HG03064 (cell line): ENCODE data around the gene UBE2G2.

Source experiments
- ATAC-seq: cut with Tn5 transposase; IDR thresholded peaks from one replicate; pipeline ENCODE4 v1.9.1; 2021; ENCODE audit warnings: low read depth; ENCODE audit not compliant: unreplicated experiment

Gene UBE2G2

DNA sequence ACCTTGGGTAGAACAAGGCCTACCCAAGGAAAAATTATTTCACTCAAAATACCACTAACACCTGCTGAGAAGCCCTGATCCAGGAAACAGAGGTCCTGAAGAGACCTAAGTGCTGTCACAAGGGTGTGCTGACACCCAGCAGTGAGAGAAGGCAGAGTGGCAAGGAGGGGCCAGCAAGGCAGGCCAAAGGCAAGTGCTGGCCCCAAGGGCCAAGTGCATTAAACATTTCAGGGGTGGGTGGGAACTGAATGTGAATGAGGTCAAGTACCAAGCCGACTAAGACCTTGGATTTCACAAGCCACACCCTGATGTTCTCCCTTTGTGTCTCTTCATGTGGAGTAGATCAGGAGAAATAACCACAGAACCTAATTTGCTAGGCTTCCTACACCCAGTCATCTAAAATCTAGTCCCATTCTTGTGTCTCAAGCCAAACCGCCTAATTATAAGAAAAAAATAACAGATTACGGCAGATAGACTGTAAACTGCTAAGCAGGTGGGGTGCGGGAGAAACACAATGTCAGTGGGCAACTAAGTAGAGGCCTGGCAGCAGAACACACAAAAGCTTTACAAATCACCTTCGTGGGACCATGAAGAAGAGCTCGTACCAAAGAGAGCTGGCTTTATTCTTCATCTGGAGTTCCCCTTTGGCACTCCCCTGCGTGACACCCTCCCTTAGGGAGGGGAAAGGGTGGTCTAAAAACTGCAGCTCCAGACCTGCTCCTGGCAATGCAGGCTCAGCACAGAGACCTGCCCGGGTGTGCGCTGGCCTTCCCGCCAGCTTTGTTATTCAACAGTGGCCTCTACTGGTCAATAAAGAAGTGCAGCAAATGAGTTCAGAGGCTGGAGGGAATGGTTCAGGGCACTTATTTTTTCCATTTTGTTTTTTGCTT is 8.7 kb downstream of the UBE2G2 start:
- peak; percentile 66 for ATAC-seq

DNA sequence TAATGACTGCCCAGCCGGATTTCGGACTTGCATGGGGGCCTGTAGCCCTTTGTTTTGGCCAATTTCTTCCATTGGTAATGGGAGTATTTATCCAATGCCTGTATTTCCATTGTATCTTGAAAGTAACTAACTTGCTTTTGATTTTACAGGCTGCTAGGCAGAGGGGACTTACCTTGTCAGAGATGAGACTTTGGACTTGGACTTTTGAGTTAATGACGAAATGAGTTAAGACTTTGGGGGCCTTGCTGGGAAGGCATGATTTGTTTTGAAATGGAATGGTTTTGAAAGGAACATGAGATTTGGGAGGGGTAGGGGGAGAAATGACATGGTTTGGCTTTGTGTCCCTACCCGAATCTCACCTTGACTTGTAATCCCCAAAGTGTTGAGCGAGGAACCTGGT is 9.6 kb downstream of the UBE2G2 start:
- no peak for ATAC-seq

DNA sequence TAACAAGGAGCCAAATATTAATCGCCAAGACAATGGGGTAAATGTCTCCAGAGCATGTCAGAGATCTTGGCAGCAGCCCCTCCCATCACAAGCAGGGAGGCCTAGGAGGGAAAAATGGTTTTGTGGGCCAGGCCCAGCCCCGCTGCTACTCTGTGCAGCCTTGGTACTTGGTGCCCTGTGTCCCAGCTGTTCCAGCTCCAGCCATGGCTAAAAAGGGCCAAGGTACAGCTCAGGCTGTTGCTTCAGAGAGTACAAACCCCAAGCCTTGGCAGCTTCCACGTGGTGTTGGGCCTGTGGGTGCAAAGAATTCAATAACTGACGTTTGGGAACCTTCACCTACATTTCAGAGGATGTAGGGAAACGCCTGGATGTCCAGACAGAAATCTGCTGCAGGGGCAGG is 10.4 kb downstream of the UBE2G2 start:
- no peak for ATAC-seq

DNA sequence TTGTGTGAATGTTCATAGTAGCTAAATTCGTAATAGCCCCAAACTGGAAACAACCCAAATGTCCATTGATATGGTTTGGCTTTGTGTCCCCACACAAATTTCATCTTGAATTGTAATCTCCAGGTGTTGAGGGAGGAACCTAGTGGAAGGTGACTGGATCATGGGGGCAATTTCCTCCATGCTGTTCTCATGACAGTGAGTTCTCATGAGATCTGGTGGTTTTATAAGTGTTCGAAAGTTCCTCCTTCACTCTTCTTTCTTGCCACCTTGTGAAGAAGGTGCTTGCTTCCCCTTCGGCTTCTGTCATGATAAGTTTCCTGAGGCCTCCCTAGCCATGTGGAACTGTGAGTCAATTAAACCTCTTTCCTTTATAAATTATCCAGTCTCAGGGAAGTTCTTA is 11.3 kb downstream of the UBE2G2 start:
- ATAC-seq = no peak

GRCh38 chr21:44789880-44790279 is 11.7 kb downstream of the UBE2G2 start:
- no peak for ATAC-seq

- no peak for ATAC-seq
Measured at GRCh38 chr21:44785620-44786335, 15.8 kb downstream of the UBE2G2 start.

DNA sequence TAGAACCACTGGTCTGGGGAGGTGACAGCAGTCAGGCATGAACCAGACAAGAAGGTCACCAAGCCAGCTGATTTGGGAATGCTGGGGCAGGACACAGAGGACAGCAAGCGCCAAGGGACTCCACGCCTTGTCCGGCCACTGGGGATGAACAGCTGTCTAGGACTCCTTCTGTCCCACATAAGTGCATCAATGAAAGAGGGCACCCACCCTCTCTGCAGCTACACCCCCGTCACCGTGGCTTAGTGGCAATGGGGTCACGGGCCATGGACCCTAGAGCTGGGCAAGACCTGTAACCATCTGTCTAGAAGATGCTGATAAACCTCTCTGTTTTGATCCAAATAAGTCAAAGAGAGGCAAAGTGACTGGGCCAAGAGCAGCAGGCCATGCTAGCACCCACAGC is 16.8 kb downstream of the UBE2G2 start:
- no peak for ATAC-seq

GRCh38 chr21:44783020-44783696 is 18.5 kb downstream of the UBE2G2 start:
- no peak for ATAC-seq

DNA sequence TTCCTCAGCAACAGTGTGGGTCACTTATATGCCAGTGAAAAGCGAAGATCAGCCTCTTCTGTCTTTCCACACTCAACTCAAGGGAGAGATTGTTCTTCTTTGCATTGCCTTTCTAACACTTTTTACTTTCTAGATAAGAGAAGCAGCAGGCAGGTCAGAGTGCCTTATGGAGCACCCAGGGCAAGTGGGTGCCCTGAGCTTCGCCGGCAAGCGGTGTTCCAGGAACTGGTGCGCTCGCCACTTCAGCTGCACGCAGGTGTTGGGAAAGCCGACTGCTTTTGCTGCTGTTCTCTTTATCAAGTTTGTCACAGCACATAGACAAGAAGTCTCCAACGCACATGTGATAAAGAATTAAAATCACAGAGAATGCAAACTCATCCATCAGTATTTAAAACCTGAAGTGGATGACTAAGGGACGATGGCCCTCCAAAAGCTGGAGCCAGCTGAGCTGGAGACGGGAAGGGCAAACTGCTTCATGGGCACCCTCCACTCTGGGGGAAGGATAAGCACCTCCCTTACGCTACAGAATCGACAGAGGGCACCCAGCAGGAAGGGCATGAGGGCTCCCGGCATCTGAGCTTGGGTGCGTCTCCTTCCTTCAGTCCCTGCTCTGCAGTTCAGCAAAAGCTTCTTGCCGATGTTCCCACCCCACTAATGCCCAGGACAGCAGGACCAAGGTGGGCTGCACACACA is 20.7 kb downstream of the UBE2G2 start:
- ATAC-seq = no peak

DNA sequence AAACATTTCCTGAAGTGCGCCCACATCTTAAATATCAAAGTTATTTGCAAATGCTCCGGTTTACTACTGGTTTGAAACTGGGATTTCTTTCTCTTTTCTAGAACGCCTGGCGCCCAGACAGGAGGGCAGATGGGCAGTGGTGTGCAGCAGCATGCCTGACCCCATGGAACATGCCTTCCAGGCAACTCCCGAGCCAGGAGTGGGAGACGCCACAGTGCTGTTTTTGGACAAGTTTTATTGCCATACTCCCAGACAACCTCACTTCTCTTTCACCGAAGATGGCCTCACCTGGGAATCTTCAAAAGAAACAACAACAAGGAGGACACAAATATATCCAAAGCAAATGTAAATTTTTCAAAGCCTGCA is 21.5 kb downstream of the UBE2G2 start:
- no peak for ATAC-seq

DNA sequence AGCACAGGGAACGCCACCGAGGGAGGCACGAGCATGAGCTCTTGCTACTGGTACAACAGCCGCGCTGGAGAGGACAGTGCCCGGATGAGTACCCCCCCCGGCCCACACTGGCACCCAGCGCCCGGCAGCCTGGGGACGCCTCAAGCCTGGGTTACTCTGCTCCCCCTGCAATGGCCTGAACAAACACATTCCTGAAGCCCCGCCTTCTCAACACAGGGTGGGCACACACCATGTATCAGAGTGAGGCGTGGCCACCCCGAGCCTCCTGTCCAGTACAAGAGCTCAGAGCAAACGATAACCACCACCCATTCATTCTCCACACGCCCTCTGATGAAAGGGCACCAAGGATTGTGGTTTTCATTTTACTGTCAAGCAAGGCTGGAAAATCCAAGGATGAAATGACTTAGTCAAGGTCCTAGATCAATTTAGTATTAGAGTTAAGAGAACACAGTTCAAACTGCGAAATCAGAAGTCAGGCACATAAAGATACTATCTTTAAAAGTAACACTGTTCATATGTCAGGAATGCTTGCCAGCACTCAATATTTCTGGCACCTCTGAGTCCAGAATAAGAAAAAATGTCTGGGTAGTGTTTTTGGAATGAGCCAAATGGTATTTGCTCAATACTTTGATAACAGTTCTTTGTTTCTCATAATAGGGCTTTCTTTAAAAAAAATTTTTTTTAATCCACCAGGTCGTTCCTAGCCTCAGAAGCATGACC is 22.0 kb downstream of the UBE2G2 start:
- ATAC-seq = no peak

GRCh38 chr21:44778983-44779382 is 22.6 kb downstream of the UBE2G2 start:
- ATAC-seq = no peak

DNA sequence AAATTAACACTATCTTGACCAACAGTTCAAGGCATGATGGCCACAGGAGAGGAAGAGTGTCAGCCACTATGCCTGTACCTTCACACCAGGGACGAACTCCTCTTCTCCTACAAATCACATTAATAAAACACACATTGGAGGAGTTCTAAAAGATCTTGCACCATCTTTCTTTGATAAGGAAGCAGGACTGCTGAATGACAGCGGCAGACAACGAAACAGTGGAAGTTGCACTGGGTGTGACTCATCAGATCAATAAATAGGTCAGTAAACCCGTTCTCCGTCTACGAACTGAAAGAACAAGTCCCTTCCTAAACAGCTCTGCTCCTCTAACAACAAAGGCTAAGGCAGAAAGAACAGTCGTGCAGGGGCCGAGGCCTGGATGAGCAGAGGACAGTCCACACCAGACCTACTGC is 23.1 kb downstream of the UBE2G2 start:
- ATAC-seq = no peak

- no peak for ATAC-seq
Measured at GRCh38 chr21:44778094-44778493, 23.5 kb downstream of the UBE2G2 start.

DNA sequence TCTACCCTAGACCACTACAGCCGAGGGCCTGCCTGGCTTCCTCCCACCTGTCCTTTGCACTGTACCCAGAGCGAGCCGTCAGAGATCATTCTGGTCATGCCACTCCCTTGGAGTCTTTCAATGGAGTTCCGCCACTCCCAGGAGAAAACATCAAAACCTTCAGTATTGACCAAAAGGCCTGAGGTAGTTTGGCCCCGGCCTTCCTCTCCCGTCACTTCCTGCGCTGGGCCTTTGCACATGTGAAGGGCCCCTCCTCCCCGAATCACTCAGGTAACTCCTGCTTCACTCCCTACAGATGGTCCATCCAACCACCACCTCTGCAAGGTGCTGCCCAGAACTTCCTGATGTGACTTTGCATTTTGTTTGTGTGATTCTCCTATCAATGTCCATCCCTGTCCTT is 26.6 kb downstream of the UBE2G2 start:
- no peak for ATAC-seq

GRCh38 chr21:44773291-44773932 is 28.2 kb downstream of the UBE2G2 start:
- ATAC-seq = no peak

DNA sequence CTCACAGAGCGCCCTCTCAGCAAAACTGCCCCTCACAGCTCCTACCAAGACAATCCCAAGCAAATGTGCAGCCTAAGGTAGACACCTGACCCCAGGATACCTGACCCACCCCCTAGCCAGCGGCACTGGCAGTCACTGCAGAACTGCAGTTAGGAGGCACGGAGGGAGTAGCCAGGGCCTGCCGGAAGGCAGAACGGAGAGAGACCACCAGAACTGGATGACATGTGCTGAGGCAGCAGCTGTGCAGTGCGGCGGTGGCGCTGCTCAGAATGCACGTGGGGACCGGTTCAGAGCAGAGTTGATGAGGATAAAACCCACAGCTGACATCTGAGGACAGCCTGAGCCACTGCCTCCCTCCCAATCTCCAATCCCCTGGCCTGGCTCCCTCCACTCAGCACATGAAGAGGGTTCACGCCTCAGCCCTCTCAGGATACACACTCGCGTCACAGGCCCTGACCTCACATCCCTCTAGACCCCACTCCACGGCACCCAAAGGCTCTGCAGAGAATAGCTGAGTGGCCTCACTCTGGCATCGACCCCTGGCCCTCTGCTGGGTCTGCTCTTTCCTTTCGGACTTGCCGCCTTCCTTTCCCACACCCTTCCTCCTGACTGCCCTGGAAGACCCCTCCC is 29.6 kb downstream of the UBE2G2 start:
- no peak for ATAC-seq

DNA sequence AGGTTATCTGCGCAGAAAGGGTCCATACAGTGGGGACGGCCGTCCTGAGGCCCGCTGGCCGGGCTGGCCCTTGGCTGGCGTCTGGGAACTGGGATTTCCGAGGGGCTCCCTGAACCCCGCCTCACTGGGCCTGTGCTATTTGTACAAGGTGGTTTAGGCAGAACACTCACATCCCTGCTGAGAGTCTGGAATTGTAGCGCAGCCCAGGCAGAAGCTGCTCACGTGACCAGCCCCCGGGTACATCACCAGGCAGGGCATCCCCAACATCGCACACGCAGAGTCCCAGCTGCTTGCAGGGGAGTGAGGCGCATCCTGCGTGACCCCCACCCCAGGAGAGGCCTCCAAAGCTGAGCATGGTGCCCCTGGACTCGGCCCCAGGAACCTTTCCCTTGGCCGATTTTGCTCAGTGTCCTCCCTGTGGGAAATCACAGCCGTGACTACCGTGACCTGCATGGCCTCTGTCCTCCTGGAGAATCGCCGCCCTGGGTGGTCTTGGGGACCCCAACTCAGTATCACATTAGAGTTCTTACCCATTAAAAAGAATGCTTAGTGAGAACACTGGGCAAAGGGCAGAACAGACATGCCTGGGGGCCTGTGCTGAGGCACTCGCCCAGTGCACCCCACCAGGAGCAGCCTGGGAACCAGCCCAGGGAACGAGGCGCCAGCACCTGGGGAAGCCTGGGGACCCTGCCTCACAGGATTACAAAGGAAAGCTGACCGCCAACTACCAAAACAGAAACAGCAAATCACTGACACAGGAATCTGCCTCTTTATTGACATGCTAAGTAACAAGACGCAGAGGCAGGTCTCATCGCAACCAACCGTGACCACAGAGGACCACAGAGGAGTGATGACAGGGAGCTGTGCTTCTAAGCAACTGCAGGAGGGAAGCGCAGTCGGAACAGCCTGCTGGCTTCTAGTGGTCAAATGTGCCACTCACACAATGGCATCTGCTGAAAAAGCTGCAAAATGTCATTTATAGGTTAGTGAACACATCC is 33.5 kb downstream of the UBE2G2 start:
- no peak for ATAC-seq
